Caki2 (cell line): ENCODE measurements around the gene GPR68. TPM values are rescaled to one million over a fixed set of nuclear protein-coding genes. Genes with fewer than 3 reads are reported as not detected.
"Not testable (repeated sequence)": the region's sequence is repeated elsewhere in the genome, so short reads cannot be mapped to it uniquely, and the experiment has no call there.

ENCODE experiments used
- DNase-seq: peaks from one replicate; pipeline ENCODE4 v3.0.0-alpha.2; 2015; ENCODE audit warnings: low read depth
- in situ Hi-C: cut with HindIII; loops from 2 replicates; pipeline ENCODE4 v1.10.0; 2016; ENCODE audit warnings: low sequenced_read_pairs, low pct_unique_long_range_greater_than_20kb, mixed read lengths
- total RNA-seq: library from RNA; depleted of rRNA; stranded (reverse); fragments of >200 nt; shearing (Covaris generic); gene quantifications from 2 replicates; pipeline ENCODE4 v1.2.3, GENCODE V29; 2014; ENCODE audit warnings: low replicate concordance

GPR68 gene
- total RNA-seq, 1 experiment from 2014 or later: not detected

- in situ Hi-C loops: no loop called here
- DNase-seq: no peak
Observed at GRCh38 chr14:91218014-91218413, 26.5 kb downstream of the GPR68 start.

GRCh38 chr14:91216731-91217226, 27.7 kb downstream of the GPR68 start:
- in situ Hi-C loops: no loop called here
- no peak for DNase-seq

DNA sequence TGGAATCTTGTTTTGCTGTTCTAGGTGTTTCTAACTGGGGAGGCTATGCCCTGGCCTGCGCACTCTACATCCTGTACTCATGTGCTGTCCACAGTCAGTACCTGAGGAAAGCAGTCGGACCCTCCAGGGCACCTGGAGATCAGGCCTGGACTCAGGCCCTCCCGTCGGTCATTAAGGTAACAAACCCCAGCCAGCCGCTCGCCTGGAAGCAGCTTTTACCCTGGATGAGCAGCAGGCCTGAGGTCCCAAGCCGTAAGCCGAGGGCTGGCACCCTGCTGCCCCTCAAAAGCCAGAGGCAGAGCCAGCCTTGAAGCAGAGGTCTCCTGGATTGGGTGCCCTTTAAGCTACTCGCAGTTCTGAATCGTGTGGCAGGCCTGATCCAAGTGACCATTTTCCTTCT, 29.1 kb downstream of the GPR68 start:
- in situ Hi-C loops: no loop called here

GRCh38 chr14:91214306-91214705, 30.2 kb downstream of the GPR68 start:
- no peak for DNase-seq
- in situ Hi-C loops: no loop called here

More for the DNA sequence above, 29.1 kb downstream of the GPR68 start:
- DNase-seq: no peak

DNA sequence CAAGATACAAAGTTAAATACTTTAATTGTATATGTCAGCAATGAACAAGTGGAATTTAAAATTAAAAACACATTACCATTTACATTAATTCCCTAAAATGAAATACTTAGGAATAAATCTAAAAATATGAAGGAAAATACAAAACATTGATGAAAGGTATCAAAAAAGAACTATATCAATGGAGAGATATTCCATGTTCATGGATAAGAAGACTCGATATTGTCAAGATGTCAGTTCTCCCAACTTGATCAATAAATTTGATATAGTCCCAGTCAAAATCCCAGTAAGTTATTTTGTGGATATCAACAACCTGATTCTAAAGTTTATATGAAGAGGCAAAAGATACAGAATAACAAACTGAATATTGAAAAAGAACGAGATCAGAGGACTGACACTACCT, 33.5 kb downstream of the GPR68 start:
- no peak for DNase-seq
- in situ Hi-C loops: no loop called here

- DNase-seq: no peak
- in situ Hi-C loops: no loop called here
Observed at GRCh38 chr14:91207008-91207407, 37.5 kb downstream of the GPR68 start.

DNA sequence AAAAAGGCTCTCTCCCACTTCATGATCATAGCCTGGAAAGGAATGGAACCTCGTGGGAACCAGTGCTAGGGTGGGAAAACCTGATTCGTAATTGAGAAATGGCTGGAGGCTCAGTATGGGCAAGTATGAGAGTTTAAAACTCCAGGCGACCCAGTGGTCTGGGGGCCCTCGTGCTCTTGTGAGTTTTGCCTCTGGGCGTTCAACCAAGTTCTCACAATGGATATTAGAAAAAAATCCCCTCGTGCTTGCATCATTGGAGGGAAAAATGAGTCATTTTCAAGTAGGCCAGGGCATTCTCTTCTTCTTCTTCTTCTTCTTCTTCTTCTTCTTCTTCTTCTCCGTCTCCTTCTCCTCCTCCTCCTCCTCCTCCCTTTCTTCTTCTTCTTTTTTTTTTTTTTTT, 39.0 kb downstream of the GPR68 start:
- no peak for DNase-seq
- in situ Hi-C loops: no loop called here

DNA sequence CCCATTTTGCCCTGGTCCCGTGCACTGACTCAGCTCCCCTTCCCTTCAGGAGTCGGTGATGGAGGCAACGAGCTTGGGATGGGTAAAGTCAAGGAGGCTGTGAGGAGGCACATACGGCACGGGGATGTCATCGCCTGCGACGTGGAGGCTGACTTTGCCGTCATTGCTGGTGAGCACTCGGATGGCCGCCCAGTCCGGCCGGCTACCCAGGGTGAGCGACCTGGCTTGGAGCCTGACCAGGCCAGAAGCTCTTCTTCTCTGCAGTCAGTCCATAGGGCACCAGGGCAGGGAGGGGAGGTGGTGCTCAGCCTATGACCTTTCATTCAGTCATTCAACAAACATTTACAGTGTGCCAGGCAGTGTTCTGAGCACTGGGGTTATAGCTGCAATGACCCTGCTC, 39.8 kb downstream of the GPR68 start:
- in situ Hi-C loops: no loop called here

GRCh38 chr14:91202234-91202974, 42.1 kb downstream of the GPR68 start:
- in situ Hi-C loops: no loop called here
- DNase-seq: no peak

More for the DNA sequence above, 39.8 kb downstream of the GPR68 start:
- no peak for DNase-seq

- in situ Hi-C loops, DNase-seq: not testable (repeated sequence)
Observed at GRCh38 chr14:91200802-91201201, 43.7 kb downstream of the GPR68 start.

DNA sequence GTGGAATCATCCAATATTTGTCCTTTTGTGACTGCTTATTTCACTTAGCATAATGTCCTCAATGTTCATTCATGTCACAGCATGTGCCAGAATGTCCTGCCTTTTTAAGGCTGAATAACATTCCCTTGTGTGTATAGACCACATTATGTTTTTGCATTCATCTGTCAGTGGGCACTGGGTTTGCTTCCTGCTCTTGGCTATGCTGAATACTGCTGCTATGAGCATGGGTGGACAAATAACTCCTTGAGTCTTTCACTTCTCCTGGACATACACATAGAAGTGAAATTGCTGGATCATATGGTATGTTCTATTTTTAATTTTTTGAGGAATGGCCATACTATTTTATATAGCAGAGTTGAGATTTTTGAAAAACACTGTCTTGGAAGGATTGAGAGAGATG, 46.9 kb downstream of the GPR68 start:
- no peak for DNase-seq
- in situ Hi-C loops: no loop called here

DNA sequence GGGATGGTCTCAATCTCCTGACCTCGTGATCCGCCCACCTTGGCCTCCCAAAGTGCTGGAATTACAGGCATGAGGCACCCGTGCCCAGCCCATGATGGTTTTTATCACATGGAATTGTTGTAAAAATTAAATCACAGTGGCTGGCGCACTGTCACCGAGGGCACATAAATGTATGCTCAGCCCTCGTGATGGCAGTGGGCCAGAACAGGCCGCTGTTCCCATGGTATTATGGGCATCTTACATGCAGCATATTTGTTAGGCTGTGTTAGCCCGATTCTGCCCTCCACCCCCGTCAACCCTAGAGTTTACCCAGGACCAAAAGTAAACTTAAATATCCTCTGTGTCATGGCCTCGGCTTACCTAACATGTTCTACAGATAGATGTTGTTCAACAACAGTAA, 48.6 kb downstream of the GPR68 start:
- no peak for DNase-seq
- in situ Hi-C loops: no loop called here

GRCh38 chr14:91193069-91193468, 51.4 kb downstream of the GPR68 start:
- no peak for DNase-seq
- in situ Hi-C loops: no loop called here

- in situ Hi-C loops: no loop called here
- no peak for DNase-seq
Observed at GRCh38 chr14:91190853-91191252, 53.7 kb downstream of the GPR68 start.

GRCh38 chr14:91187271-91187670, 57.2 kb downstream of the GPR68 start:
- in situ Hi-C loops: no loop called here
- no peak for DNase-seq

- DNase-seq: no peak
- in situ Hi-C loops: no loop called here
Observed at GRCh38 chr14:91186515-91187066, 57.9 kb downstream of the GPR68 start.

- DNase-seq: no peak
- in situ Hi-C loops: no loop called here
Observed at GRCh38 chr14:91185721-91186120, 58.8 kb downstream of the GPR68 start.

DNA sequence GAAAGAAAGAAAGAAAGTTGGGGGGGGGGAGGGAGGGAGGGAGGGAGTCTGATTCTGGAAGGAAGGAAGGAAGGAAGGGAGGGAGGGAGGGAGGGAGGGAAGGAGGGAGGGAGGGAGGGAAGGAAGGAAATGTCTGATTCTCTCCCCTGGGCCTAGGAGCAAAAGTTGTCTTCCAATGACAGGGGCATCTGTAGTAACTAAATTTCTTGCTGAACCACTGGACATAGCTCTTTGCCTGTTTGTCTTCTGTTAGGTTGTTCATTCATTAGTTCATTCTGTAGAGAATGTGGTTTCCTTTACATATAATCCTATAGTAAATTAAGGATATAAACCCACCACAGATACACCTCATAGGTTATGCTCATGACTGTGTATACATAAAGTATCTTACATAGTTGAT, 59.9 kb downstream of the GPR68 start:
- in situ Hi-C loops: no loop called here
- DNase-seq: no peak

DNA sequence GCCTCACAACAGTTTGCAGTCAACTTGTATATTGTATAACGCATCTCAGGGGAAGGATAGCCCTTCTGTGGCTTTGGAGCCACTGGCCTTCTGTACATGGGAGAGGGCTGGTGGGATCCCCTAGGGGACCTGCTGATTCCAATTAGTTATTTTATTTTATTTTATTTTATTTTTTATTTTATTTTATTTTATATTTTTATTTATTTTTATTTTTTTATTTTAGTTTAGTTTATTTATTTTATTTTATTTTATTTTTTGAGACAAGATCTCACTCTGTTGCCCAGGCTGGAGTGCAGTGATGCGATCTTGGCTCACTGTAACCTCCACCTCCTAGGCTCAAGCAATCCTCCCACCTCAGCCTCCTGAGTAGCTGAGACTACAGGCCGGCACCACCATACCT, 61.8 kb downstream of the GPR68 start:
- in situ Hi-C loops, DNase-seq: not testable (repeated sequence)
